ENCODE results near the gene DCP1A.

DNA sequence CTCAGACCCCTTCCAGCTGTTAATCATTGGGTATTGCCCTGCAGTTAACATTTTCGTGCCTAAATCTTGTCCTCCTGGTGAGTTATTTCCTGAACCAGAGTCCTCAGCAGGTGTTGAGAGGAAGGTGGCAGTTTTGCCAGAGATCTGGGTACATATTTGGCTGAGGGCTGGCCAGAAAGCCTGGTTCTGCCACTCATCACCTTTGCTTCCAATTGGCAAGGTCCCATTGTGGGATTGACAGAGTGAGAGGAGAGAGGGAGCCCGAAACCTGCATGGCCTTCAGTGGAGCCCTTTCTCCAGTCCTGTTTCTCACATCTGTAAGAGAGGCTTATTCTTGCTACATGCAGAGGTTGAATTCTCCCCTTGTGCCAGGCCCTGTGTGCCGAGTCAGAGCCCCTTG, 82.6 kb downstream of the DCP1A start:
- TF ChIP-seq, protein P1, sequence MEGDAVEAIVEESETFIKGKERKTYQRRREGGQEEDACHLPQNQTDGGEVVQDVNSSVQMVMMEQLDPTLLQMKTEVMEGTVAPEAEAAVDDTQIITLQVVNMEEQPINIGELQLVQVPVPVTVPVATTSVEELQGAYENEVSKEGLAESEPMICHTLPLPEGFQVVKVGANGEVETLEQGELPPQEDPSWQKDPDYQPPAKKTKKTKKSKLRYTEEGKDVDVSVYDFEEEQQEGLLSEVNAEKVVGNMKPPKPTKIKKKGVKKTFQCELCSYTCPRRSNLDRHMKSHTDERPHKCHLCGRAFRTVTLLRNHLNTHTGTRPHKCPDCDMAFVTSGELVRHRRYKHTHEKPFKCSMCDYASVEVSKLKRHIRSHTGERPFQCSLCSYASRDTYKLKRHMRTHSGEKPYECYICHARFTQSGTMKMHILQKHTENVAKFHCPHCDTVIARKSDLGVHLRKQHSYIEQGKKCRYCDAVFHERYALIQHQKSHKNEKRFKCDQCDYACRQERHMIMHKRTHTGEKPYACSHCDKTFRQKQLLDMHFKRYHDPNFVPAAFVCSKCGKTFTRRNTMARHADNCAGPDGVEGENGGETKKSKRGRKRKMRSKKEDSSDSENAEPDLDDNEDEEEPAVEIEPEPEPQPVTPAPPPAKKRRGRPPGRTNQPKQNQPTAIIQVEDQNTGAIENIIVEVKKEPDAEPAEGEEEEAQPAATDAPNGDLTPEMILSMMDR (IDR thresholded peaks at IDR 0.05; ENCODE audit: low read length), result no peak
- no peak for TF ChIP-seq EZH2 (IDR thresholded peaks at IDR 0.05; ENCODE audit: borderline replicate concordance, low read length)

Data from OCI-LY1 (cell line).